ENCODE results near the gene LRRC61. TPM values are rescaled to one million over a fixed set of nuclear protein-coding genes. Genes with fewer than 3 reads are reported as not detected.
A peak's percentile ranks its signal among the peaks of the same experiment; 100 is the strongest.
"Not testable (repeated sequence)": the region's sequence is repeated elsewhere in the genome, so short reads cannot be mapped to it uniquely, and the experiment has no call there.

Gene LRRC61, protein sequence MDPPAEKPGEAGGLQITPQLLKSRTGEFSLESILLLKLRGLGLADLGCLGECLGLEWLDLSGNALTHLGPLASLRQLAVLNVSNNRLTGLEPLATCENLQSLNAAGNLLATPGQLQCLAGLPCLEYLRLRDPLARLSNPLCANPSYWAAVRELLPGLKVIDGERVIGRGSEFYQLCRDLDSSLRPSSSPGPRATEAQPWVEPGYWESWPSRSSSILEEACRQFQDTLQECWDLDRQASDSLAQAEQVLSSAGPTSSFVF
- total RNA-seq (1 to 10 TPM; 3.1 to 5.0 TPM), total RNA-seq (0.13 to 9.1 (median 2.1) reads per million in 172 experiments)
- 19.4 TPM for polyA plus RNA-seq (2013, experiment 1 of 2)
- polyA plus RNA-seq (2013, experiment 2 of 2) = 16.4 TPM

- TF ChIP-seq CTCF (IDR thresholded peaks at IDR 0.05) = peak; percentile 23
- Histone ChIP-seq H3K4me3 (ENCODE audit: low read length) (peak within 1 kb of the TSS; percentile 97), H3K9me3 (ENCODE audit: control insufficient read depth in 1 of 2, insufficient read depth in 1 of 2, low read length in 2 of 2) (no peaks in the 10 kb centered on the region), H3K36me3 (ENCODE audit: insufficient read depth, low read length) (peaks cover 14% of the 10 kb centered on the region), H3K27me3 (ENCODE audit: control insufficient read depth in 1 of 2, insufficient read depth in 2 of 2, low read length in 2 of 2) (no peaks in the 10 kb centered on the region), H3K4me1 (ENCODE audit: insufficient read depth, low read length) (peaks cover 42% of the 10 kb centered on the region), H3K27ac (ENCODE audit: low read depth in 1 of 2, low read length in 2 of 2) (peak within 1 kb of the TSS; percentile 77 to 79)
- H3K27ac Mint-ChIP-seq = peak within 1 kb of the TSS; percentile 92
- intact Hi-C loops (cut with DNase I, micrococcal nuclease) = loop anchor here in 1 of 2 experiments (5.0 kb wide), 1 partner anchor 44 kb away; the partner anchor contains the start of gene REPIN1
- no peaks in the 10 kb centered on the region for H3K27me3 Mint-ChIP-seq
- ChIA-PET POLR2A (interaction anchor here (1.5 kb wide), 1 partner anchor 84 kb away, joined by 5 read pairs; no protein-coding TSS in a partner anchor), CTCF (interaction anchor here (1.2 kb wide), 1 partner anchor 83 kb away, joined by 3 read pairs; no protein-coding TSS in a partner anchor)
- peaks cover 42% of the 10 kb centered on the region for H3K4me1 Mint-ChIP-seq (ENCODE audit: low read depth)
- peaks cover 44% of the 10 kb centered on the region for H3K36me3 Mint-ChIP-seq (ENCODE audit: low read depth)
- ATAC-seq (ENCODE audit: poor library complexity) = peak; percentile 55
- no peaks in the 10 kb centered on the region for H3K9me3 Mint-ChIP-seq
- peak within 1 kb of the TSS; percentile 96 for H3K4me3 Mint-ChIP-seq
- peak; percentile 24 to 77 (median 54) for DNase-seq
Measured at GRCh38 chr7:150322833-150323681, at the start of gene LRRC61, which contains the start of gene ACTR3C. Gene LRRC61, plus strand, starts transcription at chr7:150323355. Its CDS starts 13,507 bp downstream, at chr7:150336862. Gene ACTR3C, minus strand, starts transcription at chr7:150323545. Its CDS starts 28,249 bp downstream, at chr7:150295296.

DNA sequence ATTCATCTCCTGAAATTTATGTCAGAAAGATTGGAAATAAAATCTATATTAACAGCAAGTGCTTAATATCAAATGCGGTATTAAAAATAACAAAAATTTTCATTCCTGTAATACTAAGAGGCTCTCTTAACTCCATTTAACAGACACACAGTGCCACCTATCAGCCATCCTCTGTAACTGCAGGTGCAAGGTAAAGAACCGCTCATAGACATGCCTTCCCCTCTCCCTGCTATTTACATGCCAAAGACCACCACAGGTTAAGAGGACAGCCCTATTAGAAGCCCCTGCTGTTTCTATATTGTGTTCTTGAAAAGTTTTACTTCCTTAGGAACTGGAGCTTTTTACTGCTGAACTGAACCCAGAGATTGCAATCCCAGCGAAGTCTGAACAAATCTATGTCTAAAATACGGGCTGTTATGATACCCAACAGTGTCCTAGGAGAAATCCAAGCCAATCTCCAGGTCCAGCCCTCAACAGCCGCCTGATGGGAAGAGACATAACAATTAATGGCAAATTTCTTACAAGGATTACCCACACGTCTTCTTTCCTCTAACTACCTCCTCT is 46.9 kb upstream of the LRRC61 start:
- H3K27me3 Mint-ChIP-seq; H3K27ac Mint-ChIP-seq; H3K36me3 ChIP-seq (ENCODE audit: insufficient read depth, low read length); H3K4me1 ChIP-seq (ENCODE audit: insufficient read depth, low read length); H3K27ac ChIP-seq (ENCODE audit: low read depth in 1 of 2, low read length in 2 of 2); H3K27me3 ChIP-seq (ENCODE audit: control insufficient read depth in 1 of 2, insufficient read depth in 2 of 2, low read length in 2 of 2); CTCF ChIA-PET; H3K9me3 Mint-ChIP-seq; H3K4me3 Mint-ChIP-seq; H3K4me3 ChIP-seq (ENCODE audit: low read length); H3K36me3 Mint-ChIP-seq (ENCODE audit: low read depth); POLR2A ChIA-PET; H3K9me3 ChIP-seq (ENCODE audit: control insufficient read depth in 1 of 2, insufficient read depth in 1 of 2, low read length in 2 of 2); H3K4me1 Mint-ChIP-seq (ENCODE audit: low read depth): not testable (repeated sequence)
- intact Hi-C loops (cut with DNase I, micrococcal nuclease) = loop anchor here (5.0 to 10.0 kb wide), 2 partner anchors 391 to 394 kb away; no protein-coding TSS in a partner anchor
- peak; percentile 83 for TF ChIP-seq CTCF (IDR thresholded peaks at IDR 0.05)
- ATAC-seq (ENCODE audit: poor library complexity) = peak; percentile 68
- DNase-seq = peak in 9 of 14 experiments; percentile 6 to 61 (median 14)

- H3K27ac ChIP-seq (ENCODE audit: low read depth in 1 of 2, low read length in 2 of 2); H3K4me1 ChIP-seq (ENCODE audit: insufficient read depth, low read length); ATAC-seq (ENCODE audit: poor library complexity); H3K27me3 Mint-ChIP-seq; H3K9me3 Mint-ChIP-seq; H3K36me3 Mint-ChIP-seq (ENCODE audit: low read depth); POLR2A ChIA-PET; H3K4me3 ChIP-seq (ENCODE audit: low read length); CTCF ChIA-PET; H3K4me1 Mint-ChIP-seq (ENCODE audit: low read depth); H3K9me3 ChIP-seq (ENCODE audit: control insufficient read depth in 1 of 2, insufficient read depth in 1 of 2, low read length in 2 of 2); H3K4me3 Mint-ChIP-seq; H3K27ac Mint-ChIP-seq; H3K27me3 ChIP-seq (ENCODE audit: control insufficient read depth in 1 of 2, insufficient read depth in 2 of 2, low read length in 2 of 2); DNase-seq; H3K36me3 ChIP-seq (ENCODE audit: insufficient read depth, low read length): not testable (repeated sequence)
- intact Hi-C loops (cut with DNase I, micrococcal nuclease) = loop anchor here (5.0 to 10.0 kb wide), 2 partner anchors 394 to 396 kb away; no protein-coding TSS in a partner anchor
Measured at GRCh38 chr7:150278383-150278782, 44.8 kb upstream of the LRRC61 start.

- H3K4me3 Mint-ChIP-seq; H3K36me3 Mint-ChIP-seq (ENCODE audit: low read depth); H3K9me3 Mint-ChIP-seq; H3K27me3 ChIP-seq (ENCODE audit: control insufficient read depth in 1 of 2, insufficient read depth in 2 of 2, low read length in 2 of 2); H3K27me3 Mint-ChIP-seq; H3K4me1 ChIP-seq (ENCODE audit: insufficient read depth, low read length); H3K27ac Mint-ChIP-seq; H3K4me3 ChIP-seq (ENCODE audit: low read length); H3K36me3 ChIP-seq (ENCODE audit: insufficient read depth, low read length); POLR2A ChIA-PET; CTCF ChIA-PET; ATAC-seq (ENCODE audit: poor library complexity); DNase-seq; H3K9me3 ChIP-seq (ENCODE audit: control insufficient read depth in 1 of 2, insufficient read depth in 1 of 2, low read length in 2 of 2); H3K27ac ChIP-seq (ENCODE audit: low read depth in 1 of 2, low read length in 2 of 2); H3K4me1 Mint-ChIP-seq (ENCODE audit: low read depth): not testable (repeated sequence)
- intact Hi-C loops (cut with DNase I, micrococcal nuclease) = loop anchor here (10.0 kb wide), 3 partner anchors 143 to 893 kb away; no protein-coding TSS in a partner anchor
Measured at GRCh38 chr7:150281681-150282403, 41.3 kb upstream of the LRRC61 start.

GRCh38 chr7:150283111-150283510 is 40.0 kb upstream of the LRRC61 start:
- ATAC-seq (ENCODE audit: poor library complexity); H3K27me3 ChIP-seq (ENCODE audit: control insufficient read depth in 1 of 2, insufficient read depth in 2 of 2, low read length in 2 of 2); H3K4me3 ChIP-seq (ENCODE audit: low read length); H3K27ac Mint-ChIP-seq; H3K4me3 Mint-ChIP-seq; H3K27me3 Mint-ChIP-seq; H3K36me3 ChIP-seq (ENCODE audit: insufficient read depth, low read length); H3K9me3 Mint-ChIP-seq; DNase-seq; POLR2A ChIA-PET; H3K27ac ChIP-seq (ENCODE audit: low read depth in 1 of 2, low read length in 2 of 2); H3K4me1 ChIP-seq (ENCODE audit: insufficient read depth, low read length); CTCF ChIA-PET; H3K36me3 Mint-ChIP-seq (ENCODE audit: low read depth); H3K4me1 Mint-ChIP-seq (ENCODE audit: low read depth); H3K9me3 ChIP-seq (ENCODE audit: control insufficient read depth in 1 of 2, insufficient read depth in 1 of 2, low read length in 2 of 2): not testable (repeated sequence)
- intact Hi-C loops (cut with DNase I, micrococcal nuclease) = loop anchor here (10.0 kb wide), 3 partner anchors 142 to 892 kb away; no protein-coding TSS in a partner anchor
